Spleen (tissue), 7 donors: ENCODE measurements around the gene CPD.

ENCODE experiments used
- CTCF ChIP-seq, 11 experiments: fragments of 200-600 bp in 7 of 11; fragments of 450-650 bp in 4 of 11; sonication (generic) in 4 of 11; IDR thresholded peaks in 8 of 11; conservative IDR thresholded peaks in 3 of 11; 1 replicate in 7 of 11; 2 replicates in 4 of 11; pipeline versions ENCODE4 v1.4.0 to v1.8.0; 2016 to 2021; ENCODE audit warnings: antibody characterized with exemption in 11 of 11, inconsistent platforms in 4 of 11, mild to moderate bottlenecking in 1 of 11
- POLR2AphosphoS5 ChIP-seq, 3 donors: sonication (generic); formaldehyde crosslinking; IDR thresholded peaks; one replicate each; pipeline ENCODE4 v1.5.1; 2017; ENCODE audit warnings: antibody characterized with exemption in 3 of 3
- donor health status: DM: no; HTN: no; CAD: no; lungs with moderate emphysema.
- donor health status: DM: no; HTN: no; CAD: no.
- donor health status: DM: no; HTN: no; CAD: no.

- TF ChIP-seq POLR2AphosphoS5 (IDR thresholded peaks at IDR 0.05) (no peak), CTCF (IDR thresholded peaks at IDR 0.05 in 8 of 11, conservative IDR thresholded peaks at IDR 0.05 in 3 of 11) (no peak)
These were observed 32.4 kb upstream of the CPD start for GRCh38 chr17:30346221-30346795.
